HG02870 (cell line): Measurements from ENCODE around the gene IGDCC3.

Experiments
- ATAC-seq: cut with Tn5 transposase; IDR thresholded peaks from one replicate; pipeline ENCODE4 v1.9.1; 2021; ENCODE audit warnings: mild to moderate bottlenecking, moderate library complexity; ENCODE audit not compliant: unreplicated experiment

Gene IGDCC3

DNA sequence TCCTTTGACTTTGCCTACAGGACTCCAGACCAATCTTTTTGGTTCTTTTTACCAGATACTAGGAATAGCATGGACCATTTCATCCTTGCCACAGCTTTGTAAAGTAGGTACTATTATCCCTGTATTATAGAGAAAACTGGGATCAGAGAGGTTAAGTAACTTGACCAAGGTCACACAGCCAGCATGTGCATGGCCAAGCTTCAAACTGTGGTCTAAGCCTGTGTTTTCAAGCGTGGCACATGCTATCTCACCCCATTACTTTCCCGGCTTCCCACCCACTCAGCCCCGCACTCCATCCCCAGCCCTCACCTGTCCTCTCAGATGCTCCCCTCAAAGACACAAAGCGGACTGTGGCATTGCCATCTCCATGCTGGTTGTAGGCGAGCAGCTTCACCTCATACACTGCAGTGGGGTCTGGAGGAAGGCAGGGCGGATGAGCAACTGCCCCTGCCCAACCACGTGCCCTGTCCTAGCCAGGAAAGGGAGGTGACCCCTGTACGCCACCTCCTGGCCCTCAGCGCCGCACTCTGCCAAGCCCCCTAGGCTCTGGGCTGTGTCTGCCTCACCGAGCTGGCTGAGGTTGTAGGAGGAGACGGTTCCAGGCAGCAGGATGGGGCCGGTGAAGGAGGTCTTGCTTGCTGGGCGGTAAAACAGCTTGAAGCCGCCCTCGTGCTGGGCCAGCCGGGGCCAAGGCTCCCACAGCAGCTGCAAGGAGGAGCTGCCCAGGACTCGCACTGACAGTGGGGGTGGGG is 47.6 kb downstream of the IGDCC3 start:
- no peak for ATAC-seq

DNA sequence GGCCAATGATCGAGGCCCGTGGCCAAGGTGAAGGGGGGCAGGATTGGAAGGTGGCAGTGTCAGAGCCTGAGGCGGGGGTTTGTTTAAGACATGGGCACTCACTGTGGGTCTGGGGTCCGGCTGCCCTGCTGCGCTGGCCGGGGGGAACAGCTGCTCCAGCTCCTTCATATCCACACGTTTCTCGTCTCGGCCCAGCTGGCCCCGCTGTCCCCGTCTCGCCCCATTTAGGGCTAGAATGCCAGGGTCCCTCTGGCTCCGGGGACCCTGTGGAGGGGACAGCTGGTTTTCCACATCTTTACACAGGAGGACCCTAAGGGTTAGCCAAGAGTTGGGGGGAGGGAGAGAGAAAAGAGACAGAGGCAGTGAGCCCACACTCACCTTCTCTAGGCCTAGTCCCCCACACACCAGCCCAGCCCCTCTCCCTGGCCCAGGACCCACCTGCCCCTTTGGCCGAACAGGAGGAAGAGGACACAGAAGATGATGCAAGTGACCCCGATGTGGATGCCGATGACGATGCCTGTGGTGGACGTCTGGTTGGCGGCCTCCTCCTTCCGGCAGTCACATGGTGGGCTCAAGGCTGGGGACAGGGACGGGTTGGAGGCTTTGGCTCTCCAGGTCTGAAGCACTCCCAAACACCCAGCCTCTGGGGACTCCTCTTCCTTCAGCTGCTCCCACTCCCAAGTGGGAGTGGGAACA is 48.4 kb downstream of the IGDCC3 start:
- no peak for ATAC-seq

DNA sequence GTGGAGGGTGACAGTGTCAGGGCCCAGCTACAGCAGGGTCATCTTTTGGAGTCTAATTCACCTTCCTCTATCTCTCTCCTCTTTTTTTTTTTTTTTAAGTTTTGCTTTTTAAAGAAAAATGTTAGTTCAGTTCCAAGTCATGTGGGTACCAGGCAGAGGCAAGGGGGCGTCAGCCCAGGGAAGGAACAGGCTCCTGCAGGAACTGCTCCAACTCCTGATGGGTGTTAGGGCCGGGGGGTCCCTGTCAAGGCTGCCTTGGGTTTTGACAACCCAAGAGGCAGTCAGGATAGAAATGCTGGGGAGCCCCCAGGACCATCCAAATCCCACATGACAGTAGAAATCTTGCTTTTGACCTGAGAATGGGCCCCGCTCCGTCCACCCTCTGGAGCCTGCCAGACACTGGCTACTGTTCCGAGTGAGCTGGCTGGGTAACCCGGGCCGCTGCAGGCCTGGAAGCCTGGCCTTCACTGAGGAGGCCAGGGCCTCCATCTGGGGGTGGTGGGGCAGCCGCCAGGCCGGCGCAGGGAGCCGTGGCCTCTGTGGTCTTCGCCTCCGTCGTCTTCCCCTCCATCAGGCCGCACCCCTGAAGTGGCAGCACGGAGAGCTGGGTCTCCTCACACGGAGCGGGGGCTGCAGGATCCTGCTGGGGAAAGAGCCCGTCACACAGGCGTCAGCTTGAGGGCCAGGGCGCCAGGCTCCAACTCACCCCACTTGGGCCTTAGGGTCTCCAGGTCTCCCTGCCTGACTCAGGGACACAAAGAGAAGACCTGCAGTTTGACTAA is 49.1 kb downstream of the IGDCC3 start:
- no peak for ATAC-seq

DNA sequence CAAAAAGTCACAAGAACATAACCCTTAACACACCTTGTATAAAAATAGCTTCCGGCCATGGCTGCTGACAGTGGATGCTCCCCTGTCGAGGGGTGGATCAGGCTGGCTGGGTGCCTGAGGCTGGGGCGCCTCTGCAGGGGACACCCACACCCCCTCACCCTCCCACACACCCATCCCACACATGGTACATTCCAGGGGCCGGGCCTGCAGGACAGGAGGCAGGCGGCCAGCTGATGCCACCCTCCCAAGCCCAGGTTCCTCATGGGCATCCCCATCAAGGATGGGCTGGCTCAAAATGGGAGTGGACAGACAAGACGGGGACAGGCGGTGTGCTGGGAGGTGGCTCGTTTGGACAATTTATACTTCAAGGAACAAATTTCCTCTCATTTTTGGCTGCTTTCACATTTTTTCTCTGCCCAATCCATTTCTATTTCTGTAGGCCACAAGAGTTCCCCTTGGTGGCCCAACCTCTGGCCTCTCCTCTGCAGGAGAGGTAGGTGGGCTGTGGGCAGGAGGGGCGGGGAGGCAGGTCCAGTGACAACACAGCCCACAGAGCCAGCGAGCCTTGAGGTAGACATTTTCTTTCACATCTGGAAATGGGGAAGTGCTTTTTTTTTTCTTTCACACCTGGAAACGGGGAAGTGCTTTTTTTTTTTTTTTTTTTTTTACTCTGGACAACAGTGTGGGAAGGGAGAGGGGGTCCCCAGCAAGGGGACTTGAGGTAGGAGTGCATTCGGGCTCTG is 50.0 kb downstream of the IGDCC3 start:
- ATAC-seq = no peak

DNA sequence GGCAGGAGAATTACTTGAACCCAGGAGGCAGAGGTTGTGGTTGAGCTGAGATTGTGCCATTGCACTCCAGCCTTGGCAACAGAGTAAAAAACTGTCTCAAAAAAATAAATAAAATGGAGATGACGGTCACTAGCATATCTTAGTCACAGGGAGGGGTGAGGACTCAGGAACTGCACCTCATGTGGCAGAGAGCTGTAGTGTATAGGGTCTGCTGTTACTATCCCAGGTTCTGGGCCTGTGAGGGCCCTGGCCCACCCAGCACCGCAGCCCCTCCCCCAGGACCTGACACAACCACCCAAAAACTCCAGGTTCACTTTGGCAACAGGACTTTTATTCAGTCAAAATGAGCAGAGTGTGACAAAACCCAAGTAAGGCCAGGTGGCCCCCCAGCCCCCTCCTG is 51.0 kb downstream of the IGDCC3 start:
- ATAC-seq = no peak

DNA sequence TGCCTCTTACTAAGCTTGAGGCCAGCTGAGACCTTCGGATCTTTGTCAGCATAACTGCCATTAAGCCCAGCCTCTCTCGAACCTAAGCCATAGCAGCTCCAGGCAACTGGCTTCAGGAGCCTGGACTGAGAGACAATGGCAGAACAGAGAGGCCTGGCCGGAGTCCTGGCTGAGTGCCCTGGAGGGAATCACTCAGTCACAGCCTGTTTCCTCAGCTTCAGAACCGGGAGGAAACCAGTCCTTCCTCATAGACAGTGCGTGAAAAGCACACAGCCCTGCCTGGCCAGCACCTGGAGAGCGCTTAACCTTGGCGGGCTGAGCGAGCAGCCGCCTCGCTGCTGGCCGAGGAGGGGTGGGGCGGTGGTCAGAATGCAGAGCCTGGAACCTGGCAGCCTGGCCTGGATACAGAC is 51.7 kb downstream of the IGDCC3 start:
- no peak for ATAC-seq

DNA sequence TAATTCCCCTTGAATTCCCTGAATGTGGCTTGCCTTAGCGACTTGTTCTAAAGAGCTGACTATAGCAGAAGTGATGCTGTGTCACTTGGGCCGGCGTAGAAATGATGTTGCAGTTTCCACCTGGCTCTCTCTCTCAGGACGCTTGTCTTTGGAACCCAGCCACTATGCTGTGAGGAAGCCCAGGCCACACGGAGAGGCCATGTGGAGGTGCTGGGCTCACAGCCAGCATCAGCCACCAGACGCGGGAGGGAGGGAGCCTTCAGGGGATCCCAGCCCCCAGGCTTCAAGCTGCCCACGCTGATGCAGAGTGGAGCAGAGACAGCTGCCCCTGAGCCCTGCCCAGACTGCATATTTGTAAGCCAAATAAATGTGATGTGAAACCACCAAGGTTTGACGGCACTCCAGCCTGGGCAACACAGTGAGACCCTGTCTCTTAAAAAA is 54.7 kb downstream of the IGDCC3 start:
- ATAC-seq = no peak

DNA sequence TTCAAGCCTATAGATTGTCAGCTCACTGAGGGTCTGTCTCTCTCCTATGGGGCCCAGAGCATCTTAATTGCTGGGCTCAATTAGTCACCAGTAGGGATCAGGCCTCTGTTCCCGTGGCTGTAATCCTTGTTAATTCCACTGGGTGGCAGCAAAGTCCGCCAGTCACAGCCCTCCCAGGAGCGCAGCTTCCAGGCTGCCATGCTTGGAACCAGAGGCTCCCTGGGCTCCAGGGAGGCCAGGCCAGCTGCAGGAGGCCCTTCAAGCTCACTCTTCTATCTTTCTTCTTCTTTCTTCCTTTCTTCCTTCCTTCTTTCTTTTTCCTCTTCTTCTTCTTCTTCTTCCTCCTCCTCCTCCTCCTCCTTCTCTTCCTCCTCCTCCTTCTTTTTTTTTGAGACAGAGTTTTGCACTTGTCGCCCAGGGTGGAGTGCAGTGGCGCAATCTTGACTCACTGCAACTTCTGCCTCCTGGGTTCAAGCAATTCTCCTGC is 58.9 kb downstream of the IGDCC3 start:
- ATAC-seq = no peak

DNA sequence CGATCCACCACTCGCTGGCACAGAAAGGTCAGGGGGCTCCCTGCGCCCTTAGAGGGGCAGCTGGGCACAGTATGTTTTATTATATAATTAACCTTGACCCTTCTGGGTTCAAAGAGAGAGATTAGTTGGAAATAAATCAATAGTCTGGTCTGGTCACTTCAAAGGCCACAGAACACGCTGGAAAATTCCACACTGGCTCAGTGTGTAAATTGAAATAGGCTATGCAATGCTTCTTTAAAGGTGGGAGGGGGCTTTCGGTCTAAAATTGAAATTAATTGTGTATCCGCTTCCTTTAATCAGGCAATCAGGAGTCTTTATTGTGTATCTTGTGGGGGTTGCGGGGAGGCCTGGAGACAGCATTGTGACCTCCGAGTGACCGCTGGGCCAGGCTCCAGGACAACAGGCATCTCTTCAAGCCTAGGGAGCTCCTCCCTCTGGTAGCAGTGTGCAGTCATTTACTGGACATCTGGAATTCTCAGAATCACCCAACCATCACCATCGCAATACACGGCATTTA is 65.3 kb downstream of the IGDCC3 start:
- no peak for ATAC-seq

DNA sequence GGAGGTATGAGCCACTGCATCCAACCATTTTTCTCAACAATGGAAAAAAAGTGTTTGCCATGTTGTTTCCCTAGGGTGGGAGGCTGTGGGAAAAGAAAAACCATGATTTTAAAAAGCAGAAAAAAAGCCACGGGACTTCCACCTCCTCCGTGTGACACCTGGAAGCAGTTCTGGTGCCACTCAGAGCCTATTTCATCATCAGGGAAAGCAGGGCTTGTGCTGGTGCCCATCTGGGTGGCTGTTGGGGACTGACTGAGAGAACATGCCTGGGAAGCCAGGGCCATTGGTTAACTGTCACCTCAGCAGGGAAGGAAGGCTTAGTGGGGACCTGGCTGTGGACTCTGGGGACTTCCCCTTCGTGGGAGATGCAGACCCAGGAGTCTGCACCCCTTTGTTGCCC is 66.0 kb downstream of the IGDCC3 start:
- no peak for ATAC-seq

DNA sequence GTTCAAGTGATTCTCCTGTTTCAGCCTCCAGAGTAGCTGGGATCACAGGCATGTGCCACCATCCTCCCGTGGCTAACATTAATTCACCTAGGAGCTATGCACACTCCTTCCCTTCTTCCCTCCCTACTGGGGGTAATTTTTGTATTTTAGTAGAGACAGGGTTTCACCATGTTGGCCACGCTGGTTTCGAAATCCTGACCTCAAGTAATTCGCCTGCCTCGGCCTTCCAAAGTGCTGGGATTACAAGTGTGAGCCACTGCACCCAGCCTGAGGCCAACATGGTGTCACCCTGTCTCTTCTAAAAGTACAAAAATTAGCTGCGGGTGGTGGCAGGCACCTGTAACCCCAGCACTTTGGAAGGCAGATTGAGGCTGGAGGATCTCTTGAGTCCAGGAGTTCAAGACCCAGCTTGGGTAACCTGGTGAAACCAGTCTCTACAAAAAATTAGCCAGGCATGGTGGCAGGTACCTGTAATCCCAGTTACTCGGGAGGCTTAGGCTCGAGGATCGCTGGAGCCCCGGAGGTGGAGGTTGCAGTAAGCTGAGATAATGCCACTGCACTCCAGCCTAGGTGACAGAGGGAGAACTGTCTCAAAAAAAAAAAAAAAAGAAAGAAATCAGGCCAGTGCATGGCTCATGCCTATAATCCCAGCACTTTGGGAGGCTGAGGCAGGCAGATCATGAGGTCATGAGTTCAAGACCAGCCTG is 67.2 kb downstream of the IGDCC3 start:
- ATAC-seq = no peak

DNA sequence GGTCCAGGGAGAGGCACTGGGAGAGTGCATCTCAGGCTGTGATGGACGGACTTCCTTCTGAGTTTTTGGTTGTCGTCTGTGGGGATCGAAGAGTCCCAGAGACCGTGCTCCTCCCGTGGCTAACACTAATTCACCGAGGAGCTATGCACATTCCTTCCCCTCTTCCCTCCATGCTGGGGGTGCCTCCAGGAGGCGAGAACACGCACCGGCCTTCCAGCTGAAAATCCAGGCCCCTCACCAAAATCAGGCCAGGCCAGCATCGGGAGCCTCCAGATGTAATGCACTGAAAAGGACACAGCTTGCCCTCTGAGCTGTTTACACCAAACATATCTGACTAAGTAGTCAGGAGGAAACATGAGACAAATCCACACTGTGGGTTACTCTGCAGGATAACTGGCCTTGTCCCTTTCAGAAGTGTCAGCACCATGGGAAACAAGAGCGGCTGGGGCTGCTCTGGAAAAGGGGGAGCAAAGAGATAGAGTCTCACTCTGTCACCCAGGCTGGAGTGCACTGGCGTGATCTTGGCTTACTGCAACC is 67.9 kb downstream of the IGDCC3 start:
- no peak for ATAC-seq

DNA sequence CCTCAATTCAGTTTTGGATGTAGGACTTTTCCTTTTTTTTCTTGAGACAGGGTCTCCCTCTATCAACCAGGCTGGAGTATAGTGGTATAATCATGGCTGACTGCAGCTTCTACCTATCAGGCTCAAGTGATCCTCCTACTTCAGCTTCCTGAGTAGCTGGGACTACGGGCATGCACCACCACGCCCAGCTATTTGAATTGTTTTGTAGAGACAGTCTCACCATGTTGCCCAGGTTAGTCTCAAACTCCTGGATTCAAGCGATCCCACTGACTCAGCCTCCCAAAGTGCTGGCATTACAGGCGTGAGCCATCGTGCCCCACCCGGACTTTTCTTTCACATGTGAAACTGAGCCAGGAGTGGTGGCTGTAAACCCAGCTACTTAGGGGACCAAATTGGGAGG is 69.8 kb downstream of the IGDCC3 start:
- no peak for ATAC-seq

DNA sequence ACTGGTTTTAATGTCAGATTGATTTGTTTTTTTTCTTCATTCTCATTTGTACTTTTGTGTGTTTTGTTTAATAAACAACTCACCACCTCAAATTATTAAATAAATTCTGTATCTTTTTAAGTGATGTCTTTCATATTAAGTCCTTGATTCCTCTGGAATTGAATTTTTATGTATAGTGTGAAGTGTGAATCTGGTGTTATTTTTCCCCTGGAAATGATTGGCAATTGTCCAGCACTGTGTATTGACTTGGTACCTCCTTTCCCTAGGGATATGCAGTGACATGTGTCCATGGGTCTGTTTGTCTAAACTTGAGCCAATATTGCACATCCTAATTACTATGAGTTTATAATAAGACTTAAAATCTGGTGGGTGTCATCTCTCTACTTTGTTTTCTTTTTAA is 71.3 kb downstream of the IGDCC3 start:
- ATAC-seq = no peak

DNA sequence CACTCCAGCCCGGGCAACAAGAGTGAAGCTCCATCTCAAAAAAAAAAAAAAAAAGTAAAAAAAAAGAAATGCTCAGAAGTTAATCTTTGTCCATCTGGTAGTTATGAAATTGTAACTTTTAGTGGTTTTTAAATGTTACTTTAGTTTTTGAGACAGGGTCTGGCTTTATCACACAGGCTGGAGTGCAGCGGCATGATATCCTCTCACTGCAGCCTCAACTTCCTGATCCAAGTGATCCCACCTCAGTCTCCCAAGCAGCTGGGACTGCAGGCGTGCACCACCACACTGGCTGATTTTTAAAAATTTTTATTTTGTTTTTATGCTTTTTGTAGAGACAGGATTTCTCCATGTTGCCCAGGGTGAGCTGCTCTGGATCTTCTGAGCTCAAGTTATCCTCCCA is 72.0 kb downstream of the IGDCC3 start:
- ATAC-seq = no peak

DNA sequence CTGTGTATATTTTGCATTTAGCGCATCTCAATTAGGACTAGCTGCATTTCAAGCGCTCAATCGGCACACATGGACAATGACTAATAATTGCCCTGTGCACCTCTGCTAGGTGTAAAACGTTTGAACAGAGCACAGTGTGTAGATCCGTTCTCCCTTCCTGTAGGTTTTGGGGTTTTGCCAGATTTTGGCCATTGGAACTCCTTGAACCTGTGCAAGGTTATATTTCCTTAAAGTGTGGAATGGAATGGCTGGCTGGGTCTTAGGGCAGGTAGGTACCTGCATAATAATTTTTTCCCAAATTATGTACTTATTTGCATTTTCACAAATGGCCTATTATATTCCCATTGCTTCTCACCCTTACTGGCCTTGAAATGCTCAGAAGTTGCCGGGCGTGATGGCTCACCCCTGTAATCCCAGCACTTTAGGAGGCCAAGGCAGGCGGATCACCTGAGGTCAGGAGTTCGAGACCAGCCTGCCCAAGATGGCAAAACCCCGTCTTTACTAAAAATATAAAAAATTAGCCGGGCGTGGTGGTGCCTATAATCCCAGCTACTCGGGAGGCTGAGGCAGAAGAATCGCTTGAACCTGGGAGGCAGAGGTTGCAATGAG is 72.5 kb downstream of the IGDCC3 start:
- ATAC-seq = peak; percentile 43

DNA sequence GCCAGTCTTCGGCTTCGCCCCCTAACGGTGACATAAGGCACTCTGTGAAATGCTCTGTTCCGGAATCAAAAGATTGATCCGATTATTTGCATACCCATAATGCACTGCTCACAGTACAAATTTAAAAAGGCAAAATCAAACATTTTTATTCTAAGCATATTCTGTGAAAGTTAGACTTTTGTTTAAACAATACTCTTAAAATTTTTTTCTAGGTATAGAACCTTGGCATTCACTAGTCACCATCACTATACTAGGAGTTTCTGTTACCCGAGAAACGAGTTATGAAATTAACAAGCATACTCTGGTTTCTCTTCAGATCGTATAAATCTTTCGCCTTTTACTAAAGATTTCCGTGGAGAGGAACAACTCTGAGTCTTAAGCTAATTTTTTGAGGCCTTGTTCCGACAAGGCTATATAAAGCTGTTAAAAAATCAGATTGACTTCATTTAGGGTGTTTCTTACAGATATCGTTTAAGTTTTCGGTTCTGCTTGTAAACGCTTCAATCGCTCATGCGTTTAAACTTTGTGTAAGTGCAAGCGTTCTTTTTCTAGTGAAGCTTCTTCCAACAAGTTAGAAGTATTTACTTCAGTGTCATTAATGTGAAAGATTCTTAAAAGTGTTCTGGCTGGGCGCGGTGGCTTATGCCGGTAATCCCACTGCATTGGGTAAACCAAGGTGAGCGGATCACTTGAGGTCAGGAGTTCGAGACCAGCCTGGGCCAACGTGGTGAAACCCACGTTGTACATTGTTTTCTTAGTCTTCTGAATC is 73.2 kb downstream of the IGDCC3 start, which contains the start of gene RNU5B-1:
TSS of gene RNU5B-1 (plus strand) at position 297 of the 769 bp plus-strand sequence.
- ATAC-seq = peak; percentile 63

DNA sequence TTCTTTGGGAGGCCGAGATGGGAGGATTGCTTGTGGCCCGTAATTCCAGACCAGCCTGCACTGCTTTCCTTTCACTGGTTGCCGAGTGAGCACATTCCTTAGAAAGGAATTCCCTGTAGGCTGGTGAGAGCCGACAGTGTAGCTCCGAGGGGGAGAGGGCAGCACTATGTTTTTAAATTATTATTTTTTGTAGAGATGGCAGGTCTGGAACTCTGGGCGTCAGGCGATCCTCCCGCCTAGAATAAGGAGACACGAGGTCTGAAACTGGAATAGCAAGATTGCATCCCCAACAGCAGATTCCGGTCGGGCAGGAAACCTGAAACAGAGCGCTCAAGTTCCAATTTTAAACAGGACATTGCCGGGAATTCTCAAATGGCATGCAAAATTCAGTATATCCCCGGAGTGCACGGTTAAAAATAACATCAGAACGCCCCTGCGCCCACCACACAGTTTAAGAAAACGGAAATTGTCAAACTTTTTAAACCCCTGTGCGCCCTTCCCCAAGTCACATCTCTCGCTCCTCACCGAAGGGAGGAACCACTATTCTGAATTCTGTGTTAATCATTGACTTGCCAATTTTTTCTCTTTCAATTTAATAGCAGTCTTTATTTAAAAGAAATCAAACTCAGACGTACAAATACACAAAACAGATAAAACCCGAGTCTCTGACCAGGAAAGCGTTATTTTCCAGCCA is 74.0 kb downstream of the IGDCC3 start:
- ATAC-seq = no peak
